Left lobe of liver (tissue), 2 donors: ENCODE data around the gene ADRM1. TPM values are rescaled to one million over a fixed set of nuclear protein-coding genes. Genes with fewer than 3 reads are reported as not detected.

Experiments
- ATAC-seq: fragments of 200-7000 bp; cut with Tn5 transposase; one replicate; pipeline ENCODE4 v1.9.1; 2020; ENCODE audit warnings: mild to moderate bottlenecking, moderate library complexity
- DNase-seq: peaks from one replicate; pipeline ENCODE4 v3.0.0-alpha.2; 2020; ENCODE audit warnings: low spot score
- total RNA-seq: library from RNA; stranded (reverse); gene quantifications from one replicate; pipeline ENCODE4 v1.2.1, GENCODE V29; 2021
- donor health status: DM: no; HTN: no; CAD: no; lungs with moderate emphysema.
- donor health status: DM: no; HTN: yes; CAD: no.

ADRM1 gene
- total RNA-seq, 1 donor from 2014 or later = 61.0 TPM

DNA sequence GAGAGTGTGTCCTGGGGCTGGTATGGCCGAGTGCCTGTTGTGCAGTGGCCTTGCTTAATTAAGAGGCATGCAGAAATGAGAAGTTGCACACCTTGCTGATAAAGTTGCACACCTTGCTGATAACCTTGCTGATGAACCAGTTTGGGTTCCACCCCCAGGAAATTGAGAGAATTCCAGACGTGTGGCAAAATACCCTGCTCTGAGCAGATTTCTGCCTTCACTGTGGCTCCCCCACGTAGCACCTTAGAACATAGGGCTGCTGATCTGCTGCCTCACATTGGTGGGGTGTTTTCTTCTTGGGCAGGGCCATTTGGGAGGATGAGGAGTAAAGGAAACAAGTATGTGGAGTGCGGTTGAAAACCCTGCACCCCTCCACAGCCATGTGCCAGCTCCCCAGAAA is 22.5 kb upstream of the ADRM1 start:
- ATAC-seq (no peak), DNase-seq (no peak)

GRCh38 chr20:62281161-62281933 is 21.4 kb upstream of the ADRM1 start:
- DNase-seq (no peak), ATAC-seq (no peak)

- ATAC-seq (no peak), DNase-seq (no peak)
Measured at GRCh38 chr20:62282103-62282502, 20.7 kb upstream of the ADRM1 start.

DNA sequence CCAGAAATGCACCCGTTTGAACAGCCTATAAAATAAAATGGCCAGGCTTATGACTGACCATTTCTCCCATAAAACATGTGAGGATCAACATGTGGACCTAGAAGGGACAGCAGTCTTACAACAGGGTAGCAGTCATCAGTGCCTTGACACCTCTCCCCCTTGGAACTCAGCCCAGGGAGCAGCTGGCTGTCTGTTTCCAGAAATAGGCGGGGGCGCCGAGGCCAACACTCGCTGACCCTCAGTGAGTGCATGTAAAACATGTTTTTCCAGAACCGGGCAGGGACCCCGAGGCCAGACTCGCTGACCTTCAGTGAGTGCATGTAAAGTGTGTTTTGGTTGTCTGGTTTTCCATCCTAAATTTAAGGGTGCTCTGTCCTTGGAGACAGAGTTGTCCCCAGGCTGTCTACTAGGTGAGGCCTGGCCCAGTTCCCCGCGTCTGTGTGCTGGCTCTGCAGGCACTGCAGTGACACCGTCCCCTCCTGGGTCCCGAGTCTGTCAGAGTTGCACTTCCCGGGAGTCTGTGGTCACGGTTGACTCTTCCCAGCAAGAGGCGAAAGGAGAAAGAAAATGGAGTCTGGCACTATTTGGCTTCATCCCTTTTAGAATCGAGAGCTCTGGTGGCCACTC is 19.8 kb upstream of the ADRM1 start:
- ATAC-seq (peak; percentile 17), DNase-seq (no peak)

DNA sequence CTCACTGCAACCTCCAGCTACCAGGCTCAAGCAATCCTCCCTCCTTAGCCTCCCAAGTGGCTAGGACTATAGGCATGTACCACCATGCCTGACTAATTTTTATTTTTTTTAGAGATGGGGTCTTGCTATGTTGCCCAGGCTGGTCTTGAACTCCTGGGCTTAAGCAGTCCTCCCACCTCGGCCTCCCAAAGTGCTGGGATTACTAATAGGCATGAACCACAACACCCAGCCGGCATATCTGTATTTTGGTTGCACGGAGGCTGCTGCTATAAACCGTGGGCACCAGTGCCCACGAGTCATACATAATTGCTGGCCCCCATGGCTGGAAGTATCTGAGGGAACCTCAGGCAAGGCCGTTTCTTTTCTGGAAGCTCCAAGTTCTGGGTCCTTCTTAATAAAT is 18.3 kb upstream of the ADRM1 start:
- DNase-seq (no peak), ATAC-seq (no peak)

- DNase-seq (no peak), ATAC-seq (no peak)
Measured at GRCh38 chr20:62285151-62285550, 17.6 kb upstream of the ADRM1 start.

- peak; percentile 72 for DNase-seq
- peak; percentile 79 for ATAC-seq
Measured at GRCh38 chr20:62285722-62286121, 17.1 kb upstream of the ADRM1 start.

DNA sequence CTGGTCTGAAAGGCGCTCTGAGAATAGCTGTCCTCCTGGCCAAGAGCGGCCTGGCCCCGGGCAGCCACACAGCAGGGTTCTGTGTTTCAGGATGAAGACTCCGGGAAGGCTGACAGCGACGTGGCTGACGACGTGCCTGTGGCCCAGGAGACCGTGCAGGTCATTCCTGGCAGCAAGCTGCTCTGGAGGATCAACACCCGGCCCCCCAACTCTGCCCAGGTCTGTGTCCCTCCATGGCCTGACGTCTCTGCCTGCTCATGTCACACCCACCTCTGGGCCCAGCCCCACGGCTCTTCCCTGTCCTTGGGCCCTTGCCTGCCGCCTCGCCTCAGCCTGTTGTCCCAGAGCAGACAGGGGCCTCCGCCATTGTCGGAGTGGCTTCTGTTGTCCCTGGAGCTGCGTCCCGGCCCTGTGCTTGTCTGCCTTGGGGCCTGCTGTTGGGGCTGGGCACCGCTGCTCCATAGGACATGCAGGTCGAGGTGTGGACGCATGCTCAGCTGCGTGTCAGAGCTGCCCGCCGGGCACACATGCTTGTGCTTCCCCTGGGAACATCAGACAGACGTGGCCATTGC is 16.2 kb upstream of the ADRM1 start:
- DNase-seq = no peak
- ATAC-seq = no peak

DNA sequence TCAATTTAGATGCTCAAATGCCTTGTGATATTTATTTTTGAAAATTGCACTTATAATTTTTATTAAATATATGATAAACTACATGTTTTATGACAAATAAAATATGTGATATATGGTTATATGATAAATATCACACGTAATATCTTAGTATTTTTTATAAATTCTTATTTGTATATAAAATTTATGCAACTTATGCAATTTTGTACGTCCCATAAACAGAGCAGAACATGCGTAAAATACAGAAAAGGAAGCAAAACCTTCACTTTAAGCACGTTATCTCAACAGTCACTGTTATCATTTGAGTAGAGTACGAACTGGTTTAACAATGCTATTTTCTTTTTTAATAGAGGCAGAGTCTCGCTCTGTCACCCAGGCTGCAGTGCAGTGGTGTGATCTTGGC is 15.7 kb upstream of the ADRM1 start:
- ATAC-seq (no peak), DNase-seq (no peak)

GRCh38 chr20:62287759-62288534 is 14.8 kb upstream of the ADRM1 start:
- DNase-seq = no peak
- ATAC-seq = no peak

DNA sequence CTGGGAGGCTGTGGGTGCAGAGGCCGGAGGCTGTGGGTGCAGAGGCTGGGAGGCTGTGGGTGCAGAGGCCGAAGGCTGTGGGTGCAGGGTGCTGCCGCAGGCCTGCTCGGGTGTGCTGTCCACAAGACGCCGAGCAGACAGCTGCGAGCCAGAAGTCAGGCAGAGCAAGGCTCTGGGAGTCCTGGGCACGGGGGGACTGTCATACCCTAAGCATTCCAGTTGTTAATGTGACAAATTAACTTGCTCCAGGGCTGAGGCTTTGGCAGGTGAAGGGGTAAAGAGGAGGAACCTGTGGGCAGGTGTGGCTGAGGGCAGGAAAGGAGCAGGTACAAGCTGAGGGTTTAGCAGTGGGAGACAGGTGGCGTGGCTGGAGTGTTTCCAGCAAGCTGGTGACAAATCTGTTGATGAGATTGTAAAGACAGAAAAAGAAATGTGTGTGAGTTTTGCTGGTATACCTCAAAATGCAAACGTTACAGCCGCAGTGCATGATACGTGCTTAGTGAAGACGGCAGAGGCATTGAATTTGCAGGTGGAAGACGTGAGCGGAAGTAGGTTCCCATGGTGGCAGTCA is 14.2 kb upstream of the ADRM1 start:
- ATAC-seq = no peak
- DNase-seq = no peak

DNA sequence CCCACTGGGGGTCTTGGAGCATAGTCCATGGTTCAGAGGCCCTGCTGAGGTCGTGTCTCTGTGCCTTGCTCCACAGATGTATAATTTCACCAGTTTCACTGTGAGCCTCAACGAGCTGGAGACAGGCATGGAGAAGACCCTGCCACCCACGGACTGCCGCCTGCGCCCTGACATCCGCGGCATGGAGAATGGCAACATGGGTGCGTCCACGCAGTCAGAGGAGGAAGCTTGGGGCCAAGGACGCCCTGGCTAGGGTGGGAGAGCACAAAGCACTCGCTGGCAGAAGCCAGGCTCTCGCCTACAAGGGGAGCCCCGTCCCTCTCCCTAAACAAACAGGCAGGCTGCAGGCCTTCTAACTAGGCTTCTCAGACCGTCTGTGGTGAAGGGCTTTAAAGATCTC is 13.7 kb upstream of the ADRM1 start:
- ATAC-seq (no peak), DNase-seq (no peak)

DNA sequence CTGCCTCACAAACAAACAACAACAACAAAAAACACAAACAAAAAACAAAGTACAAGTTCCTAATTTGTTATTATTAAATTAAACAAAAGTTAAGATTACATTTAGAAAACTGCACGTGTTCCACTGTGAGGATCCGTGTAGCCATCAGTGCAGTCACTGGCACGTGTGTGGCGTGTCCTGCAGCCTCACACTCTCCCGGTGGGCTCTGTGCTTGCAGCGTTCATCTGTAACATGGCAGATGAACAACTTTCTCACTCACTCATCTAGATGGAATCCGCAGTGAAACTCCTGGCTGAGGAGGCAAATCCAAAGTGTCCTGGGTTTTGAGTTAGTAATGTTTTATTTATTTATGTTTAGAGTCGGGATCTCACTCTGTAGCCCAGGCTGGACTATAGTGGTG is 12.9 kb upstream of the ADRM1 start:
- ATAC-seq = no peak
- DNase-seq = no peak

DNA sequence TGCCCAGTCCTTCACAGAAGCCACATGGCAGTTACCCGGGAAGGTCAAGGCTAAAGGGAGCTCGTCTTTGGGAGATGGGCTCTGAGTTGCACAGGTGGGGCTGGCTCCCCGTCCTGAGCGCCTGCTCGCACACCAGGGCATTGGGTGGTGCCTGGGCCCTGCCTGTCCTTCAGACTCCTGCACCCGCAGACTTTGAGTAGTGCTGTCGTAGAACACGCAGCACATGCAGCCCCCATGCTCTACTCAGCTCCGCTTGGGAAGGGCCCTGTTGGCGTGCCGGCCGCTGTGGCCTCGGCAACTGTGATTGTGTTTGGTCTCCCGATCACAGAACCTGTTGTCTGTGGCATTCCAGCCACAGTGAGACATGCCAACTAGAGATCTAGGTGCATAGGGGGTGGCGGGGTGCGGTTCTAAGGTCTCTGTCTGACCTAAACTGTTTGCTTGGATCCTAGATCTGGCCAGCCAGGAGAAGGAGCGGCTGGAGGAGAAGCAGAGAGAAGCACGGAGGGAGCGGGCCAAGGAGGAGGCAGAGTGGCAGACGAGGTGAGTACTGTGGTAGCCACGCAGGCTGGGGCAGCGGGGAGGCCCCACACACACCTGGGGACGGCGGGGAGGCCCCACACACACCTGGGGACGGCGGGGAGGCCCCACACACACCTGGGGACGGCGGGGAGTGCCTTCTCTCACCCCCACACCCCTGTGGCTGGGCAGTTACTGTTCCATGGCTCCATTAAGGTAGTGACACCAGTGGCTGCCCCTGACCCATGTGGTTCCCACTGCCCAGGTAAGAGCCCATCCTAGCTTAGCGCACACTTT is 11.3 kb upstream of the ADRM1 start:
- ATAC-seq (no peak), DNase-seq (no peak)

GRCh38 chr20:62292108-62292507 is 10.7 kb upstream of the ADRM1 start:
- ATAC-seq (no peak), DNase-seq (no peak)

DNA sequence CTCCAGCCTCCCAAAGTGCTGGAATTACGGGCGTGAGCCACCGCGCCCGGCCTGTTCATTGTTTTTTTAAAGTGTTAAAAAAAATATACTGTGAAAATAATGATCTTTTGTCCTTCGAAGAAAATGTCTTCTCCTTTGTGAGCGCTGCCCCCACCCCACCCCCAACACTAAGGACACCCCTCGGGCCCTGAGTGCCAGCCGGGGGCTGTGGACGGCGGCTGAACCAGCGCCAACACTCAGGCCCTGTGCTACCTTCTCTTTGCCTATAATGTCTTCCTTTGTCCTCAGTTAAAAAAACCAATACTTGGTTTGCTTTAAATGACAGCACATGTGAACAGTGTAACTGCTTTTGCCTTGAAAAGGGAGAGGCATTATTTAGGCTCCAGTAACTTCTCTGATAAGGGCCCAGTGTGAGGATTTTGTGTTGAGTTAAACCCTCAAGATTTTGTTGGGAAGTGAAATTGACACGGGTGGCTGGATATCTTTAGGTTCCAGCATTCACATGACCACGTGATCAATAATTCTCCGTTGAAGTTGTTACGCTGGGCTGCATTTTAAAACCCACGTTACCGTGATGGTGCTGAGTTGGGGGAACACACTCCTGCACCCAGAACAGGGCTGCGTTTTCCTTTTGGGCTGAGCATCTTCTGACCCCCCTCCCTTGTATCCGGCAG is 9.5 kb upstream of the ADRM1 start:
- DNase-seq (no peak), ATAC-seq (no peak)

GRCh38 chr20:62293946-62294345 is 8.9 kb upstream of the ADRM1 start:
- ATAC-seq (no peak), DNase-seq (no peak)

GRCh38 chr20:62294516-62294915 is 8.3 kb upstream of the ADRM1 start:
- ATAC-seq (no peak), DNase-seq (no peak)

DNA sequence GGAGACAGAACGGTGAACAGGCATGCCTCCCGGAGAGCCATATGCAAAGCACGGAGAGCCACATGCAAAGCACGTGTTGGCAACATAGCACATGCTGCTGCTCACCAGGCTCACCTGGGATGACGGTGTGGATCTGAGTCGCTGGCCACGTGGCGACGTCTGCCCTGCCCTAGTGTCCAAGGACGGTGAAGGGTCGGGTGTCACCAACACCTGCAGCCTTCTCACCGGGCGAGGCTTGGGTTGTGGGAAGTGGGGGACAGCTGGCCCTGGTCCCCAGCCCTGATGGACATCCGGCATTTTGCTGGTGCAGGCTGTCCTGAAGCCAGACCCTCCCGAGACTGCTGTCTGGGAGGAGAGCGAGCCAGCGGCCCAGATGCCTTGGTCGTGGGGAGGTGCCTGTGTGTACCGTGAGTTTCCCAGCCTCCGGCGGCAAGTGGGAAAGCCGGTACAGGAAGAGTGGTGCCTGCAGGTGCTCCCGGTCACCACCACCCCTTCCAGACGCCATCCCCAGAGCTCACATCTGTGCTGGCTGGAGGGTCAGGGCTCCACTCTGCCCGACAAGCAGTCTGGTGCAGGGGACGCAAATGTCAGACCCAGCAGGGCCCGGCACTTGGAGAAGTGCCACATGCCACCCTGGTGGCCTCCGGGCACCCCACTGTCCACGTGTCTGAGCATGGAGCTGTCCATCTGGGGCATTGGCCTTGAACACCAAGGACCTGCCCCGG is 5.9 kb upstream of the ADRM1 start:
- DNase-seq = peak; percentile 89

More for the DNA sequence above, 5.9 kb upstream of the ADRM1 start:
- ATAC-seq = peak; percentile 45
